ENCODE measurements around the gene PDZD8. TPM values are rescaled to one million over a fixed set of nuclear protein-coding genes. Genes with fewer than 3 reads are reported as not detected.

The PDZD8 gene
- total RNA-seq, 2 donors from 2014 or later, result 53.3 to 60.1 TPM

DNA sequence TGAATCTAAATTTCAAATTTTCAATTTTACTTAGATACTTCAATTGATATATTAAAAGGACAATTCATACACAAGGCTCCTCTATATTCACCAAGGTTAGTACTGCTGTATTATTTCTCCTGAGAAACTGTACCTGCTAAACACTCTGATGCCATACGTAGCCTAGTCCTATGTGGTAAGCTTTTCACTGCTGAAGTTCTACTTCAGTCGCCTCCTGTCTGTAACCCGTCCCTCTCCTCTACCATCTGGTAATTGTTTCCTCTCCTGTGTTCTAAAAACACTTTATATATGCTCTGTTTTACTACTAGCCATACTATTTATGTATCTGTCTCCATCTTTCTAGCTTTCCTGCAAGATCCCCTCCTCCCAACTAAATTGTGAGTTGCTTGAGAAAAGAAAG is 20.2 kb downstream of the PDZD8 start:
- Histone ChIP-seq H3K36me3 (ENCODE audit: control insufficient read depth, insufficient read depth, low read length) (no peaks in the 10 kb centered on the region), H3K27me3 (ENCODE audit: control insufficient read depth, insufficient read depth, low read length, poor library complexity, severe bottlenecking) (no peaks in the 10 kb centered on the region), H3K9me3 (ENCODE audit: control insufficient read depth, low read length) (no peaks in the 10 kb centered on the region), H3K9ac (ENCODE audit: extremely low read depth, low read length, poor library complexity, severe bottlenecking) (no peak overlapping the region), H3K4me1 (ENCODE audit: control insufficient read depth, insufficient read depth, low read length) (no peaks in the 10 kb centered on the region), H3K4me3 (ENCODE audit: low read length) (no peak overlapping the region), H3K27ac (ENCODE audit: low read depth, low read length) (no peak overlapping the region)
- no peaks in the 10 kb centered on the region for H3K9me3 Mint-ChIP-seq
- peaks cover 7% of the 10 kb centered on the region for H3K36me3 Mint-ChIP-seq (ENCODE audit: low read depth)
- 69 to 73% methylated on average over 3 of the region's 3 CpGs for WGBS, 2 experiments (ENCODE audit: insufficient coverage in 1 of 2, insufficient read length in 1 of 2)
- no peak for DNase-seq
- peaks cover 19% of the 10 kb centered on the region for H3K4me1 Mint-ChIP-seq
- H3K4me3 Mint-ChIP-seq, result no peak overlapping the region
- TF ChIP-seq, protein P1, sequence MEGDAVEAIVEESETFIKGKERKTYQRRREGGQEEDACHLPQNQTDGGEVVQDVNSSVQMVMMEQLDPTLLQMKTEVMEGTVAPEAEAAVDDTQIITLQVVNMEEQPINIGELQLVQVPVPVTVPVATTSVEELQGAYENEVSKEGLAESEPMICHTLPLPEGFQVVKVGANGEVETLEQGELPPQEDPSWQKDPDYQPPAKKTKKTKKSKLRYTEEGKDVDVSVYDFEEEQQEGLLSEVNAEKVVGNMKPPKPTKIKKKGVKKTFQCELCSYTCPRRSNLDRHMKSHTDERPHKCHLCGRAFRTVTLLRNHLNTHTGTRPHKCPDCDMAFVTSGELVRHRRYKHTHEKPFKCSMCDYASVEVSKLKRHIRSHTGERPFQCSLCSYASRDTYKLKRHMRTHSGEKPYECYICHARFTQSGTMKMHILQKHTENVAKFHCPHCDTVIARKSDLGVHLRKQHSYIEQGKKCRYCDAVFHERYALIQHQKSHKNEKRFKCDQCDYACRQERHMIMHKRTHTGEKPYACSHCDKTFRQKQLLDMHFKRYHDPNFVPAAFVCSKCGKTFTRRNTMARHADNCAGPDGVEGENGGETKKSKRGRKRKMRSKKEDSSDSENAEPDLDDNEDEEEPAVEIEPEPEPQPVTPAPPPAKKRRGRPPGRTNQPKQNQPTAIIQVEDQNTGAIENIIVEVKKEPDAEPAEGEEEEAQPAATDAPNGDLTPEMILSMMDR (conservative IDR thresholded peaks at IDR 0.05), result no peak
- H3K27me3 Mint-ChIP-seq (ENCODE audit: insufficient read depth), result no peaks in the 10 kb centered on the region
- no peak overlapping the region for H3K27ac Mint-ChIP-seq

DNA sequence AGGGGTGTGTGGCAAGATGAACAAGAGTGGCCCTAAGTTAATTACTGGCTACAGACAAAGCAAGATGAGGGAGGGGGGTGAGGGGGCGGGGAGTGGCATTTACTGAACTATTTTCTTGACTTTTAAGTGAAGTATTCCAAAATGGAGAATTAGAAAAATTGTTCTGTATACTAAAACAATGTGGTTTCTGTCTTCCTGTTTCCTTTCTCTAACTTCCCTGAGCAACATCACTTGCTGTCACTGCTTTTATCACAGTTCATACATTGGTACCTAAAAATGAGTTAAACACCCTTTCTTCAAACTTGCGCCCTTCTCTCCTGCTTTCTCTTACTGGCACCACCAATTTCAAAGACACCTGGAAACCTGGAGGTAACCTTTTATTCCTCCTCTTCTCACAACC is 21.6 kb downstream of the PDZD8 start:
- Mint-ChIP-seq H3K9me3 (no peaks in the 10 kb centered on the region), H3K4me3 (no peak overlapping the region), H3K27me3 (ENCODE audit: insufficient read depth) (no peaks in the 10 kb centered on the region), H3K4me1 (peaks cover 22% of the 10 kb centered on the region), H3K36me3 (ENCODE audit: low read depth) (peaks cover 5% of the 10 kb centered on the region), H3K27ac (no peak overlapping the region)
- no peaks in the 10 kb centered on the region for H3K27me3 ChIP-seq (ENCODE audit: control insufficient read depth, insufficient read depth, low read length, poor library complexity, severe bottlenecking)
- H3K36me3 ChIP-seq (ENCODE audit: control insufficient read depth, insufficient read depth, low read length), result no peaks in the 10 kb centered on the region
- H3K9me3 ChIP-seq (ENCODE audit: control insufficient read depth, low read length), result no peaks in the 10 kb centered on the region
- H3K9ac ChIP-seq (ENCODE audit: extremely low read depth, low read length, poor library complexity, severe bottlenecking), result no peak overlapping the region
- WGBS, 2 experiments (ENCODE audit: insufficient coverage in 1 of 2, insufficient read length in 1 of 2), result 93 to 100% methylated on average over 1 to 2 of the region's 2 CpGs
- TF ChIP-seq, protein P1 (conservative IDR thresholded peaks at IDR 0.05), result no peak
- H3K27ac ChIP-seq (ENCODE audit: low read depth, low read length), result no peak overlapping the region
- no peak overlapping the region for H3K4me3 ChIP-seq (ENCODE audit: low read length)
- no peaks in the 10 kb centered on the region for H3K4me1 ChIP-seq (ENCODE audit: control insufficient read depth, insufficient read depth, low read length)
- DNase-seq, result no peak

DNA sequence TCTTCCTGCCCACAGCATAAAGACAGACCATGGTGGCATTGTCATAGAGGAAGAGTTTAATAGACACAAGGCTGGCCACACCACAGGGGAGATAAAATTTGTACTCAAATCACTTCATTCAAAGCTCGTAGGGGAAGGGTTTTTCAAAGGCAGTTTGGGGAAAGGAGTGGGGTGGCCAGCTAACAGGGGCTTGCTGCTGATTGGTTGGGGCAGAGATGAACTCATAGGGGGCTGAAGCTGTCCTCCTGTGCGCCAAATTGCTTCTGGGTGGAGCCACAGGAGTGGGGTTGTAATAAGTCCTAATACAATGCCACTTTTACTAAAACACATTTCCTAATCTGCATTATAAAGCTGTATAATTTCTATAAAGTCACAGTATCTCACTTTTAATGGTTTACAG is 22.5 kb downstream of the PDZD8 start:
- H3K4me3 Mint-ChIP-seq, result no peak overlapping the region
- Histone ChIP-seq H3K36me3 (ENCODE audit: control insufficient read depth, insufficient read depth, low read length) (no peaks in the 10 kb centered on the region), H3K4me3 (ENCODE audit: low read length) (no peak overlapping the region), H3K9me3 (ENCODE audit: control insufficient read depth, low read length) (no peaks in the 10 kb centered on the region), H3K9ac (ENCODE audit: extremely low read depth, low read length, poor library complexity, severe bottlenecking) (no peak overlapping the region), H3K4me1 (ENCODE audit: control insufficient read depth, insufficient read depth, low read length) (no peaks in the 10 kb centered on the region), H3K27ac (ENCODE audit: low read depth, low read length) (no peak overlapping the region), H3K27me3 (ENCODE audit: control insufficient read depth, insufficient read depth, low read length, poor library complexity, severe bottlenecking) (no peaks in the 10 kb centered on the region)
- H3K9me3 Mint-ChIP-seq, result no peaks in the 10 kb centered on the region
- DNase-seq, result no peak
- TF ChIP-seq, protein P1 (conservative IDR thresholded peaks at IDR 0.05), result no peak
- H3K36me3 Mint-ChIP-seq (ENCODE audit: low read depth), result peaks cover 5% of the 10 kb centered on the region
- H3K4me1 Mint-ChIP-seq, result peaks cover 30% of the 10 kb centered on the region
- no peak overlapping the region for H3K27ac Mint-ChIP-seq
- 88% methylated on average over 2 of the region's 2 CpGs; no CpG with 5 or more reads in 1 of the 2 experiments for WGBS, 2 experiments (ENCODE audit: insufficient coverage in 1 of 2, insufficient read length in 1 of 2)
- H3K27me3 Mint-ChIP-seq (ENCODE audit: insufficient read depth), result no peaks in the 10 kb centered on the region

Data from endodermal cell (in vitro differentiated cells).